GM13976 (cell line): ENCODE data around the gene ANKS1A.

Experiments
- DNase-seq: peaks from one replicate; pipeline ENCODE4 v3.0.0; 2012; ENCODE audit warnings: low spot score
- CTCF ChIP-seq: IDR thresholded peaks from 2 replicates; pipeline ENCODE4 v1.5.1; 2012; ENCODE audit warnings: borderline replicate concordance, mild to moderate bottlenecking; ENCODE audit not compliant: insufficient read depth; ENCODE audit errors: extremely low read depth, missing control alignments, control extremely low read depth
- in situ Hi-C: fragments of 300-500 bp; cut with MboI; formaldehyde crosslinking; loops from one replicate; pipeline ENCODE4 v1.12.0; 2022; ENCODE audit warnings: low sequenced_read_pairs, mixed read lengths, inconsistent platforms; ENCODE audit not compliant: unreplicated experiment

Gene ANKS1A

DNA sequence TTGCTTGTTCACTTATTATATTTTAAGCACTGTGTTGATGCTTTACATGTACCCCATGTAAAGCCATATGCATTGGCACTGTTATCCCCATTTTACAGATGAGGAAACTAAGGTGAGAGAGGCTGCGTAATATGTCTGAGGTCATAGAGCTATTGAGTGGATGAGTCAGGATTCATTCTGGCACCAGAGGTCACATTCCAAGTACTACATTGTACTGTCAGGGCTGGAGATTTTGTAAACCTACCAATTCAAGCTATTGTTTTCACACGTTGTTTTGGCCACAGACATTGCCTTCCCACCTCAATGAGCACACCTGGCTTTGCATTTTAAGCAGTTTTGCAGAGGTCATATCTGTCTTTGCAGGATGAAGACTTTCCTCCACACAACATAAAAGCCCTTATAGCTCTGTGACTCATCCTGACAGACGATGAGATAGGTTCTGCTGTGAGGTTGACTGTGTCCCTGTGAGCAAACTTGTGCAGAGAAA lies 33.2 kb downstream of the ANKS1A start:
- in situ Hi-C loops = no loop called here
- TF ChIP-seq CTCF = no peak
- DNase-seq = no peak

GRCh38 chr6:34924831-34925625 lies 36.0 kb downstream of the ANKS1A start:
- no peak for DNase-seq
- in situ Hi-C loops = no loop called here
- TF ChIP-seq CTCF = no peak

- no peak for TF ChIP-seq CTCF
- DNase-seq = no peak
- in situ Hi-C loops = no loop called here
These were observed 37.6 kb downstream of the ANKS1A start for GRCh38 chr6:34926655-34927054.

GRCh38 chr6:34928220-34928619 lies 39.2 kb downstream of the ANKS1A start:
- DNase-seq = no peak
- in situ Hi-C loops = no loop called here
- TF ChIP-seq CTCF = no peak

GRCh38 chr6:34928695-34929094 lies 39.6 kb downstream of the ANKS1A start:
- no peak for TF ChIP-seq CTCF
- no peak for DNase-seq
- in situ Hi-C loops = no loop called here

- in situ Hi-C loops = no loop called here
- no peak for TF ChIP-seq CTCF
- DNase-seq = no peak
These were observed 40.4 kb downstream of the ANKS1A start for GRCh38 chr6:34929241-34929978.
